Activated B cell treated with CpG ODN at 0.5 μM for 24 hours (primary cell): ENCODE results near the gene HIBCH. TPM values are rescaled to one million over a fixed set of nuclear protein-coding genes. Genes with fewer than 3 reads are reported as not detected.

Source experiments
- ATAC-seq: fragments of 200-7000 bp; cut with Tn5 transposase; one replicate; pipeline ENCODE4 v1.10.0; 2021; ENCODE audit warnings: low read depth, mild to moderate bottlenecking, moderate library complexity
- CTCF ChIA-PET: fragments of 350-600 bp; sonication (Branson Sonifier 250); formaldehyde crosslinking; loops from one replicate; lab custom pipeline; 2021; ENCODE audit warnings: antibody characterized with exemption; lab: Charles Lee
- POLR2A ChIA-PET: fragments of 350-600 bp; sonication (Branson Sonifier 250); formaldehyde crosslinking; loops from one replicate; lab custom pipeline; 2021; ENCODE audit warnings: antibody characterized with exemption; lab: Charles Lee
- DNase-seq: peaks from one replicate; pipeline ENCODE4 v3.0.0; 2022
- H3K27ac Mint-ChIP-seq: one replicate; pipeline ENCODE4 v1.8.0; 2020; ENCODE audit warnings: mixed read lengths
- H3K27me3 Mint-ChIP-seq: one replicate; pipeline ENCODE4 v1.8.0; 2021; ENCODE audit warnings: mixed read lengths
- H3K36me3 Mint-ChIP-seq: one replicate; pipeline ENCODE4 v1.8.0; 2021; ENCODE audit warnings: low read depth, mixed read lengths
- H3K4me1 Mint-ChIP-seq: one replicate; pipeline ENCODE4 v1.8.0; 2021; ENCODE audit warnings: mixed read lengths
- H3K4me3 Mint-ChIP-seq: one replicate; pipeline ENCODE4 v1.8.0; 2020; ENCODE audit warnings: mild to moderate bottlenecking, mixed read lengths
- H3K9me3 Mint-ChIP-seq: one replicate; pipeline ENCODE4 v1.8.0; 2020; ENCODE audit warnings: mixed read lengths
- intact Hi-C: fragments of 100-400 bp; cut with micrococcal nuclease; formaldehyde crosslinking; loops from one replicate; pipeline ENCODE4 v1.15.1; 2024
- total RNA-seq: library from RNA; stranded (reverse); gene quantifications from 2 replicates; pipeline ENCODE4 v1.2.3, GENCODE V29; 2022
- TF ChIP-seq, protein P1 (sequence below): fragments of 200-600 bp; IDR thresholded peaks from one replicate; pipeline ENCODE4 v1.8.0; 2022; ENCODE audit warnings: antibody characterized with exemption, mild to moderate bottlenecking

HIBCH gene
- total RNA-seq, 1 donor from 2014 or later, result 21.2 TPM

DNA sequence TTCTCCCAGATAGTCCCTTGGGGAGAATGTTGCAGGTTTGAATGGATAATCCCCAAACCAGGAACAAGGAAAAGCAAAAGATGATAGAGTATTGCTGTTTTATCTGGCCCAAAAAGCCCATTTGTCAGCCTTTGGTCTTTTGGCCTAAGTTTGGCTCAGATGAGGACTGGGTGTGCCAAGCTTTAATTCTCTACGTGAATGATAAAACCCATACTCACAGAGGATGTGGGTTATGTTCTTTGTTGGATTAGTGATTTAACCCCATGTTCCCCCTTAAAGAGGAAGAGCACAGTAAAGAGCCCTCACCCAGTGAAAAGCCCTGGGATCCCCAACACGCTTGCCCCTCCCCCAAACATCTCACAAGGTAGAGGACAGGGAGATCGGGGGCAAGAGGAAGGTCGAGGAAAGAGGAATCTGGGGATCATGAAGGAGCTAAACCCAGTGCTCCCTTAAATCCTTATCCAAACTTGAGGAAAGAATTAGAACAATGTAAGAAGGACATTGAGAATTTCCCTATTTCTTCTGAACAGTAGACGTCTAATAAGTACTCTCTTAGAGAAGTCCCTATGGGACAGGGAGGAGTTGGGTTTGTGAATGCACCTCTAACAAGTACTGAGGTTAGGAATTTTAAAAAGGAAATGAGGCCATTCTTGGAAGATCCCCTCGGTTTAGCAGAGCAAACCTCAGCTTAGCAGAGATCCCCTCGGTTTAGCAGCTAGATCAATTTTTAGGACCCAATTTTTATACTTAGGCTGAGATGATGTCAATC is 105.0 kb downstream of the HIBCH start:
- H3K9me3 Mint-ChIP-seq, result no peaks in the 10 kb centered on the region
- H3K4me1 Mint-ChIP-seq, result peaks cover 9% of the 10 kb centered on the region

DNA sequence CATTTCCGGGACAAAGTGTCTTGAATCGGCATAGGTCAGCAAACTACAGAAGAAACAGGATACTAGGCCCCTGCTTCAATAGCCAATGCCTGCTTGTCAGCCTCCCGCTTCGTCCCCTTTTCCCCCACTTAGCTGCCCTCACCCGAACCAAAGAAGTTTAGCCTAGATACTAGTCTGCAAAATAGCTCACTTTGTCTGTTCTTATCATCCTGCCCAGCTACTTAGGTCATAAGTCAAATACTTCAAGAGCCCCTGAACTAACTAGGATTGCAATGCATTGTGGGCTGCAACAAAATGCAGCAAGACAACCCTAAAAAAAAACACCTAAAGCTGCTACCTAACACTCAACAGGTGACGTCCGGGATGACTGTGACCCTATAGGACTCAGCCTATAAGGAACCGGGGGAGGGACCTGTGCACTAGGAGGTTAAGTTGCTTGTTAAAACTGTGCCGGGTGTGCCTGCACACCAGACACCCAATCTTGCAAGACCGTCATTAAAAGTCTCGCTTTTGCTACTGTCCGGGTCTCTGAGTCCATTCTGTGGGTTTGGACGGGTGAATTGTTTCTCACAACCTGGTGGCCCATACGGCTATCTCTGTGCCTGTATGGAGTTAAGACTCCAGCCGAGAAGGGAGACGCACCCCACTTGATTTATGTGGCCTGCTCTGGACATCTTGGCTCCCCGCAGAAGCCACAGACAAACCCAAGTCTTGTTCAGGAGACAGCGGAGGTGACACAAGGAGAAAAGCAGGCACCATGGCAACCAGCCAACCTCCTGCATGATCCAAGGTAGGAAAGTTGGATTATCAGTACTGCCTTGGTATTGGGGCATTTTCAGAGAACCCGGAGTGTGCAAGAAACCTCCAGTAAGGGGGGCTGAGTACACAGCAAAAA is 105.9 kb downstream of the HIBCH start:
- intact Hi-C loops, result no loop called here
- no peak overlapping the region for H3K4me3 Mint-ChIP-seq
- ATAC-seq, result no peak
- TF ChIP-seq, protein P1, sequence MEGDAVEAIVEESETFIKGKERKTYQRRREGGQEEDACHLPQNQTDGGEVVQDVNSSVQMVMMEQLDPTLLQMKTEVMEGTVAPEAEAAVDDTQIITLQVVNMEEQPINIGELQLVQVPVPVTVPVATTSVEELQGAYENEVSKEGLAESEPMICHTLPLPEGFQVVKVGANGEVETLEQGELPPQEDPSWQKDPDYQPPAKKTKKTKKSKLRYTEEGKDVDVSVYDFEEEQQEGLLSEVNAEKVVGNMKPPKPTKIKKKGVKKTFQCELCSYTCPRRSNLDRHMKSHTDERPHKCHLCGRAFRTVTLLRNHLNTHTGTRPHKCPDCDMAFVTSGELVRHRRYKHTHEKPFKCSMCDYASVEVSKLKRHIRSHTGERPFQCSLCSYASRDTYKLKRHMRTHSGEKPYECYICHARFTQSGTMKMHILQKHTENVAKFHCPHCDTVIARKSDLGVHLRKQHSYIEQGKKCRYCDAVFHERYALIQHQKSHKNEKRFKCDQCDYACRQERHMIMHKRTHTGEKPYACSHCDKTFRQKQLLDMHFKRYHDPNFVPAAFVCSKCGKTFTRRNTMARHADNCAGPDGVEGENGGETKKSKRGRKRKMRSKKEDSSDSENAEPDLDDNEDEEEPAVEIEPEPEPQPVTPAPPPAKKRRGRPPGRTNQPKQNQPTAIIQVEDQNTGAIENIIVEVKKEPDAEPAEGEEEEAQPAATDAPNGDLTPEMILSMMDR, result no peak
- ChIA-PET POLR2A (no interaction called here), CTCF (no interaction called here)
- peaks cover 9% of the 10 kb centered on the region for H3K4me1 Mint-ChIP-seq
- no peak overlapping the region for H3K27ac Mint-ChIP-seq
- no peak for DNase-seq
- peaks cover 12% of the 10 kb centered on the region for H3K36me3 Mint-ChIP-seq
- H3K27me3 Mint-ChIP-seq, result no peaks in the 10 kb centered on the region
- H3K9me3 Mint-ChIP-seq, result no peaks in the 10 kb centered on the region

More for the DNA sequence above, 105.0 kb downstream of the HIBCH start:
- POLR2A ChIA-PET, result no interaction called here
- CTCF ChIA-PET, result no interaction called here
- ATAC-seq, result no peak
- no peak overlapping the region for H3K4me3 Mint-ChIP-seq
- no peak overlapping the region for H3K27ac Mint-ChIP-seq
- H3K36me3 Mint-ChIP-seq, result peaks cover 17% of the 10 kb centered on the region
- intact Hi-C loops, result no loop called here
- no peaks in the 10 kb centered on the region for H3K27me3 Mint-ChIP-seq
- no peak for DNase-seq
- TF ChIP-seq, protein P1, result no peak

DNA sequence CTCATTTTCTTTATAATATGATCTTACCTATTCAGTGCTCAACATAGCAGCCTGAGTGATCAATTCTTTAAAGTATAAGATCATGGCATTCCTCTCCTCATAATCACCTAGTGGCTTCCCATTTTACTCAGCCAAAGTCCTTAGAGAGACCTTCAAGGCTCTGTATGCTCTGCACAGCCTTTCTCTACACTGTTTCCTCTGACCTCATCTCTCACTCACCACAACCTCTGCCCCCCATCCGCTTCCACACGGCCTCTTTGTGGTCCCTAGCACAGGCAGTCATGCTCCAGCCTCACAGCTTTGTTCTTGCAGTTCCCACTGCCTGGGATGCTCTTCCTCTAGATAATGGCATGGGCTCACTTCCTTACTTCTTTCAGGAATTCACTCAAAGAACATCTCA is 109.2 kb downstream of the HIBCH start:
- TF ChIP-seq, protein P1, result no peak
- ChIA-PET POLR2A (no interaction called here), CTCF (no interaction called here)
- Mint-ChIP-seq H3K36me3 (peaks cover 16% of the 10 kb centered on the region), H3K9me3 (no peaks in the 10 kb centered on the region), H3K27me3 (no peaks in the 10 kb centered on the region), H3K4me1 (peaks cover 9% of the 10 kb centered on the region), H3K27ac (no peak overlapping the region), H3K4me3 (no peak overlapping the region)
- intact Hi-C loops, result no loop called here
- ATAC-seq (no peak), DNase-seq (no peak)

DNA sequence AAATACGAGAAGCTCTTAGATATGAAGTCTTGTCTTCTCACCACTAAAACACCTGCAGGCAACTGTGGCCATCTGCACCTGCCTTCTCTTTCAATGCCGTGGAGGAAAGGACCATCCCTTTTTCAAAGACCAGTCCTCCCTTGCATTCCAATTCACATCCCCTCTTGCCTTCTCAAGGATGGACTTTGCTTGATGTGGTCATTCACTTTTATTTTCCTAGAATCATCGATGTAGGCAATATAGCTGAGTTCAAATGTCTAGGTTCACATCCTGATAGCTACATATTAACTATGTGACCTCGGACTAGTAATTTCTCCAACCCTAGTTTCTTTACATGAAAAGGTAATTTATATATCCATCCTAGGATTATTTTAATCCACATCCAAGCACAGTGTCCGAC is 110.1 kb downstream of the HIBCH start:
- Mint-ChIP-seq H3K9me3 (no peaks in the 10 kb centered on the region), H3K27ac (no peak overlapping the region), H3K4me3 (no peak overlapping the region), H3K36me3 (peaks cover 22% of the 10 kb centered on the region), H3K4me1 (peaks cover 9% of the 10 kb centered on the region), H3K27me3 (no peaks in the 10 kb centered on the region)
- intact Hi-C loops, result no loop called here
- TF ChIP-seq, protein P1, result no peak
- ATAC-seq, result no peak
- DNase-seq, result no peak
- ChIA-PET POLR2A (no interaction called here), CTCF (no interaction called here)

DNA sequence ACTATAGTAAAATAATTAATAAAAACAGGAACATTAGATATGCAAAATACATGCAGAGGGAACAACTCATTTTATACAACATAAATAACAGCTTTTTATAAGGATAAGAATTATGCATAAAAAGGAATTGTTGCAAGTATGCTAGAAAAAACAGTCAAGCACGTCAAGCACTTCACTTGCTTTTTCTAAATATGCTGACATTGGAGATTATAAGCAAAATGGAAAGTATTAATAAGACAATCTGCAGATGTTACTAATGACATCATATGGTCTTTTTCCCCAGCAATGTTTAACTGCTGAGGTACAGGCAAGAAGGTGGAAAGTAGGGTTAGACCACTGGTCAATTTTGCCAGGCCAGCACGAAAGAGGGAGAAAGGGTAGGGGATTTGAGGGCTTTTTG is 111.7 kb downstream of the HIBCH start:
- Mint-ChIP-seq H3K4me3 (no peak overlapping the region), H3K27me3 (no peaks in the 10 kb centered on the region), H3K4me1 (peaks cover 9% of the 10 kb centered on the region), H3K9me3 (no peaks in the 10 kb centered on the region), H3K36me3 (peaks cover 30% of the 10 kb centered on the region), H3K27ac (no peak overlapping the region)
- TF ChIP-seq, protein P1, result no peak
- ATAC-seq, result no peak
- DNase-seq, result no peak
- intact Hi-C loops, result no loop called here
- POLR2A ChIA-PET, result no interaction called here
- CTCF ChIA-PET, result no interaction called here
